GM12892 (cell line): ENCODE measurements around the gene ZNF709.

Source experiments
- POLR2A ChIP-seq: IDR thresholded peaks from 2 replicates; pipeline ENCODE4 v1.6.1; 2011; ENCODE audit warnings: low read depth, low read length, control low read depth
- TAF1 ChIP-seq: IDR thresholded peaks from 2 replicates; pipeline ENCODE4 v1.6.1; 2011; ENCODE audit warnings: low read depth, mild to moderate bottlenecking, control low read depth, low read length, borderline replicate concordance

- TF ChIP-seq POLR2A (no peak), TAF1 (no peak)
Observed at GRCh38 chr19:12465211-12465610, 19.4 kb downstream of the ZNF709 start.
